DND-41 (cell line): Measurements from ENCODE around the gene DCC.

Experiments
- EZH2 ChIP-seq: IDR thresholded peaks from 3 replicates; pipeline ENCODE4 v1.6.1; 2012; ENCODE audit warnings: borderline replicate concordance, low read depth, mild to moderate bottlenecking, moderate library complexity, low read length, inconsistent platforms; ENCODE audit not compliant: severe bottlenecking
- TF ChIP-seq, protein P1 (sequence below): IDR thresholded peaks from 2 replicates; pipeline ENCODE4 v1.5.1; 2012; ENCODE audit warnings: borderline replicate concordance, low read length, moderate library complexity, mild to moderate bottlenecking; ENCODE audit not compliant: poor library complexity, severe bottlenecking; ENCODE audit errors: extremely low read depth

DNA sequence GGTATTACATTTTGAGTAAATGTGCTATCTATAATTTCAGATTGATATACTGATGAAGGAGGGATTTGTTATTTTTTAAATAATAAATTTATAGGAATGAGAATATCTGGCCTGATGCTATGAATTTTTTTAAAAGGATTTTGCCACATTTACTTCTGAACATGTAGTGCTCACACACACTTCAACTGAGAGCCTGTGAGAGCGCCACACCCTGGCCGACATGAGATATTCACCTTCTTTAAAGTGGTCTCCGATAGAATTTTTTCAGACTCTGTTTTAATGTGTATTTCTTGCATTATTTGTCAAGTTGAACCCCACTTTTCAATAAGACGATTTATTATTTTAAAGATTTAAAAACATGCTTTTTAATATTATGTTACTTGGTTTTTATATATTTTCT lies 813.3 kb downstream of the DCC start:
- TF ChIP-seq, protein P1, sequence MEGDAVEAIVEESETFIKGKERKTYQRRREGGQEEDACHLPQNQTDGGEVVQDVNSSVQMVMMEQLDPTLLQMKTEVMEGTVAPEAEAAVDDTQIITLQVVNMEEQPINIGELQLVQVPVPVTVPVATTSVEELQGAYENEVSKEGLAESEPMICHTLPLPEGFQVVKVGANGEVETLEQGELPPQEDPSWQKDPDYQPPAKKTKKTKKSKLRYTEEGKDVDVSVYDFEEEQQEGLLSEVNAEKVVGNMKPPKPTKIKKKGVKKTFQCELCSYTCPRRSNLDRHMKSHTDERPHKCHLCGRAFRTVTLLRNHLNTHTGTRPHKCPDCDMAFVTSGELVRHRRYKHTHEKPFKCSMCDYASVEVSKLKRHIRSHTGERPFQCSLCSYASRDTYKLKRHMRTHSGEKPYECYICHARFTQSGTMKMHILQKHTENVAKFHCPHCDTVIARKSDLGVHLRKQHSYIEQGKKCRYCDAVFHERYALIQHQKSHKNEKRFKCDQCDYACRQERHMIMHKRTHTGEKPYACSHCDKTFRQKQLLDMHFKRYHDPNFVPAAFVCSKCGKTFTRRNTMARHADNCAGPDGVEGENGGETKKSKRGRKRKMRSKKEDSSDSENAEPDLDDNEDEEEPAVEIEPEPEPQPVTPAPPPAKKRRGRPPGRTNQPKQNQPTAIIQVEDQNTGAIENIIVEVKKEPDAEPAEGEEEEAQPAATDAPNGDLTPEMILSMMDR, result peak; percentile 12
- no peak for TF ChIP-seq EZH2
